BLaER1 treated with 17β-estradiol and CSF1 and Interleukin-3, amounts not matched to agents 10 nM and 100 nM (cell line): ENCODE measurements around the gene AKR1E2.
A peak's percentile ranks its signal among the peaks of the same experiment; 100 is the strongest.

ENCODE experiments used
- H3K27ac ChIP-seq, 11 experiments: shearing (Covaris generic); formaldehyde crosslinking; 2 replicates each; pipeline ENCODE4 v1.8.1; 2022
- H3K27me3 ChIP-seq, 11 experiments: shearing (Covaris generic); formaldehyde crosslinking; 2 replicates each; pipeline ENCODE4 v1.8.1; 2022
- H3K36me3 ChIP-seq, 11 experiments: shearing (Covaris generic); formaldehyde crosslinking; 2 replicates each; pipeline ENCODE4 v1.8.1; 2022
- H3K4me1 ChIP-seq, 10 experiments: shearing (Covaris generic); formaldehyde crosslinking; 2 replicates each; pipeline ENCODE4 v1.8.1; 2022
- H3K4me2 ChIP-seq, 11 experiments: shearing (Covaris generic); formaldehyde crosslinking; 2 replicates each; pipeline ENCODE4 v1.8.1; 2022
- H3K4me3 ChIP-seq, 10 experiments: shearing (Covaris generic); formaldehyde crosslinking; 2 replicates each; pipeline ENCODE4 v1.8.1; 2022
- H3K9ac ChIP-seq, 11 experiments: shearing (Covaris generic); formaldehyde crosslinking; 2 replicates each; pipeline ENCODE4 v1.8.1; 2022
- H3K9me3 ChIP-seq, 11 experiments: shearing (Covaris generic); formaldehyde crosslinking; replicated peaks in 1 of 11; 2 replicates each; pipeline ENCODE4 v1.8.1; 2022
- H4K20me1 ChIP-seq, 11 experiments: shearing (Covaris generic); formaldehyde crosslinking; 2 replicates each; pipeline ENCODE4 v1.8.1; 2022
- Cebpa-rat ChIP-seq, 11 experiments: shearing (Covaris generic); IDR thresholded peaks; 2 replicates each; pipeline ENCODE4 v1.8.1; 2022

The AKR1E2 gene

DNA sequence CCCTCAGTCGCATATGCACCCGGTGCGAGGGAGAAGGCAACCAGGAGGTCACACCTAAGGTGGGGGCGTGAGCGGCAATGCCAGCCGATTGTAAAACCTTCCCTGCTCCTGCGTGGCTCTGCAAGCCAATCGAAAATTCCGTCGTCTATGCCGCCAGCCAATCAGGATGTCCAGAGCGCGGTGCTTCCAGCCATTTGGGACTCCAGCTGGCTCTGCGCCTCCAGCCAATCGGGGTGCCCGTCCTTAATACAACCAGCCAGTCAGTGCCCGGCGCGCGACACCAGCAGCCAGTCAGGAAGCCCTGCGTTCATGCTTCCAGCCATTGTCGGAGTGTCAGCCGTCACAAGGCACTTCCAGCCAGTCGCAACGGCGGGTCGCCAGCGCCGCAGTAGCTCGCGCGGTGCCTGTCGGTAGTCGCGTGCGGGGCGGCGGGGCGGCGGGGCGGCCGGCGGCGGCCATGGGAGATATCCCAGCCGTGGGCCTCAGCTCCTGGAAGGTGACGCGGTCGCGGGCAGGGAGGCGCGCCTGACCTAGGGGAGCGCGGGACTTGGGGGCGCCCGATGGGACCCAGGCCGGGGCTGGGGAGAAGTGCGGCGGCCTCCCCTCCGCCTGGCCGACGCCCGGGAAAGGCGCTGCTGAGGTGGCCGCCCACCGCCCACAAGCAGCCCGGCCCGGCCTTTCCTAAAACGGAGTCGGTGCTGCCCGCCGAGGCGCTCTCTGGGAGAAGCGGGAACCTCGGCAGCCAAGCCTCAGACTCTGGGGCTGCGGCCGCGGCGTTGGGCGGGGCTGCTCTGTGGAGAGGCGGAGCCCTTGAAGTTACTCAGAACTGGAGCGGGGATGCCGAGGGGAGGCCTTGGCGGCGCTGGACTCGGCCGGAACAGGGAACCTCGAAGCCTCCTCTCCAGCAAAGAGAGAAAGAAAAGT is at the start of gene AKR1E2:
AKR1E2 (plus strand) TSS at position 340 of the 924 bp plus-strand sequence; CDS start at position 458, 118 bp downstream.
- peak within 1 kb of the TSS in 8 of 10 experiments; percentile 20 to 63 (median 44); a peak in 13 of 20 replicates for H3K4me3 ChIP-seq
- peak within 1 kb of the TSS; percentile 21 to 73 (median 42); a peak in 17 of 22 replicates for H3K4me2 ChIP-seq
- no peaks in the 10 kb centered on the region for H3K36me3 ChIP-seq
- H3K27ac ChIP-seq = no peak within 1 kb of the TSS
- H3K9ac ChIP-seq = peak within 1 kb of the TSS in 1 of 11 experiments; percentile 42; a peak in 1 of 22 replicates
- peaks cover 0 to 21% (median 15%) of the 10 kb centered on the region in 11 experiments; a peak in 14 of 22 replicates for H3K9me3 ChIP-seq
- H4K20me1 ChIP-seq = no peaks in the 10 kb centered on the region
- peaks cover 0 to 6% (median 0%) of the 10 kb centered on the region in 10 experiments; a peak in 4 of 20 replicates for H3K4me1 ChIP-seq
- no peak for TF ChIP-seq Cebpa-rat (IDR thresholded peaks at IDR 0.05)
- H3K27me3 ChIP-seq = peaks cover 24 to 41% (median 37%) of the 10 kb centered on the region in 11 experiments

DNA sequence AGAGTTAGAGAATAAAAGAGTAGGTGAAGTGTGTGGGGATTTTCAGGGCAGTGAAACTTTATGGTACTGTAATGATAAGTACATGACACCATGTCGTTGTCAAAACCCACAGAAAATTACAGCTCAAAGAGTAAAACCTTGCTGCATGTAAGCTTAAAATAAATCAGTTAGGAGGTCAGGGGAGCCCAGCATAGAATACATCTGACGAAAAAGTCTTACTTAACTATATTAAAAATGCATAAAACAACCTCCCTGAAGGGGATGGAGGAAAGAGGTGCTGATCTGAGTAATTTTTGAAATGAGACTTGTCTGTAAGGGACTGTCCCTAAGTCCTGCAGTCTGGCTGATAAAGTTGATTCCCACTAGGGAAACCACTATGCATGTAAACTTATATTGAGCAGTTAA is 49.8 kb upstream of the AKR1E2 start:
- Histone ChIP-seq H3K4me1 (peaks cover 8 to 14% (median 10%) of the 10 kb centered on the region in 10 experiments; a peak in 18 of 20 replicates), H3K9ac (no peak overlapping the region), H3K4me2 (no peak overlapping the region), H3K27me3 (no peaks in the 10 kb centered on the region), H3K4me3 (no peak overlapping the region), H3K27ac (no peak overlapping the region), H4K20me1 (no peaks in the 10 kb centered on the region), H3K36me3 (no peaks in the 10 kb centered on the region), H3K9me3 (no peaks in the 10 kb centered on the region)
- no peak for TF ChIP-seq Cebpa-rat (IDR thresholded peaks at IDR 0.05)

DNA sequence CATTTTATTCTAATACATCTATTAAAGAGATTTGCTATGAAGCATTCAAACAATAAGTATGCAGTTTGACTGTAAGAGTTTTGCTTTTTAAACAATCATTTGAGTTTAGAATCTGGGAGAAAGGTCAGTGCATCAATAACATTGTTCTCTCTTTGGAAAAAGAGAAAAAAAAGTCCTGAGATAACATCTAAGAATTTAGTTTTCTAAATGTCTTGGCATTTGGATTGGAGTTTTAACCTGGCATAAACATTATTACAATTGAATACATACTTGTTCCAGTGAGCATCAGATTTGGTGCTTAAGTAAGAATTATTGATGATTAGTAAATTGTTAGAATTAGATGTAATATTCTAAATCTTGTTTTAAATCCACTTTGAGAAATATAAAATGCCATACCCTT is 47.2 kb upstream of the AKR1E2 start:
- Histone ChIP-seq H3K4me2 (no peak overlapping the region), H3K4me3 (no peak overlapping the region), H3K27me3 (no peaks in the 10 kb centered on the region), H3K9me3 (no peaks in the 10 kb centered on the region), H3K4me1 (peaks cover 0 to 10% (median 6%) of the 10 kb centered on the region in 10 experiments; a peak in 8 of 20 replicates), H3K9ac (no peak overlapping the region), H4K20me1 (no peaks in the 10 kb centered on the region), H3K27ac (no peak overlapping the region), H3K36me3 (no peaks in the 10 kb centered on the region)
- TF ChIP-seq Cebpa-rat (IDR thresholded peaks at IDR 0.05) = no peak

DNA sequence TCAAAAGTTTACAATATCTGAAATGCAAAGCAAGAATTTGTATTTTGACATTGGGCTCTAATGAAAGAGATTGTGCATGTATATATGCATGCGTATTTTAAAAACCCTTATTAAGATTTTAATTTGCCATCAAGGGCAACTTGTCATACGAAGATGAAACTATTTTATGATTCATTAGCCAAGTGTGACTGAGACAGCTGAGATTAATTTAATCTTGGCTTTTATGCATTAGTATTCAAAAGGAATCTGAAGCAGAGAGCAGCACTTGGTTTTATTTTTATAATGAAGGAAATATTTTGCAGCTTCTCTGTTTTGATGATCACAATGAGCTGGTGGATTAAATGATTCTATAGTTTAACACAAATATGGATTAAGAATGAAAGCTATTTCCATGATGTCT is 45.9 kb upstream of the AKR1E2 start:
- Histone ChIP-seq H3K4me1 (peaks cover 0 to 10% (median 6%) of the 10 kb centered on the region in 10 experiments; a peak in 8 of 20 replicates), H3K27ac (no peak overlapping the region), H3K9me3 (no peaks in the 10 kb centered on the region), H3K36me3 (no peaks in the 10 kb centered on the region), H4K20me1 (no peaks in the 10 kb centered on the region), H3K9ac (no peak overlapping the region), H3K4me3 (no peak overlapping the region), H3K4me2 (peak overlapping the region in 5 of 11 experiments; percentile 14 to 48 (median 23); a peak in 7 of 22 replicates), H3K27me3 (no peaks in the 10 kb centered on the region)
- TF ChIP-seq Cebpa-rat (IDR thresholded peaks at IDR 0.05) = no peak

DNA sequence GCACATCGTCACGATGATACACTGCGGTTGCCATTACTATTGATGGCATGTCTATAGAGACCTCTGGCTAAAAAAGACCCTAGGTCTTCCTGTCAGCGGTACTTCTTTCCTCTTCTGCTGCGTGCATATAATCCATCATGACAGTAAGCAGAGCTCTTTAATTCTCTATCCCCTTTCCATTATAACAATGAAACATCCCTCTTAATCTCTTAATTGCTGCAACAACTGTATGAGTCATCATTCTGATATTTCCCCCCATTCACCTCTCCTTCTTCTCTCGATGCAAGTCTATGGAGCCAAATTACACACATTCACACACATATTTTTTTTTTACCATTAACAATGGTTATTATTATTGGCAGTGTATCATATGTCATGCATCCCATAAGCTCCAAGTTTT is 45.2 kb upstream of the AKR1E2 start:
- H3K4me3 ChIP-seq = no peak overlapping the region
- H3K4me1 ChIP-seq = peaks cover 0 to 10% (median 6%) of the 10 kb centered on the region in 10 experiments; a peak in 8 of 20 replicates
- no peak overlapping the region for H3K9ac ChIP-seq
- H3K36me3 ChIP-seq = no peaks in the 10 kb centered on the region
- H3K27me3 ChIP-seq = no peaks in the 10 kb centered on the region
- H3K27ac ChIP-seq = no peak overlapping the region
- H4K20me1 ChIP-seq = no peaks in the 10 kb centered on the region
- H3K9me3 ChIP-seq = no peaks in the 10 kb centered on the region
- peak overlapping the region in 5 of 11 experiments; percentile 14 to 48 (median 23); a peak in 7 of 22 replicates for H3K4me2 ChIP-seq
- no peak for TF ChIP-seq Cebpa-rat (IDR thresholded peaks at IDR 0.05)

DNA sequence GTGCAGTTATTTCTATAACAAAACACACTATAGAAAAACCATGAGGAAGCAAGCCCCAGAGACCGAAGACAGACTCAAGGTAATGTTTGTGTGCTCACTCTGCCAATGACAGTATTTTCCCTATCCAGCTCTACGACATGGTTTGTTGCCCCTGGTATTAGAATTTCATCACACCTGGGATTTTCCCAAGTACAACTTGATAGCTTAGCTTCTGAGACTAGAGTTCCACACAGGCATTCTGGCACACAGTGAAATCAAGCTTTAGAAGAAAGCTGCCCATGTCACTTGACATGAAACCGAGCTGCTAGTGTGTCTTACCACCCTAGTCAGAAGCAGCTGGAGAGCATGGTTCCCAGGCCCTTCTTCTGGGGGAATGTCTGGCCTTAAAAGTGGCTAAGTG is 44.1 kb upstream of the AKR1E2 start:
- H3K36me3 ChIP-seq = no peaks in the 10 kb centered on the region
- H3K9me3 ChIP-seq = peaks cover 0 to 6% (median 0%) of the 10 kb centered on the region in 11 experiments; a peak in 3 of 22 replicates
- no peaks in the 10 kb centered on the region for H3K27me3 ChIP-seq
- no peak for TF ChIP-seq Cebpa-rat (IDR thresholded peaks at IDR 0.05)
- no peak overlapping the region for H3K9ac ChIP-seq
- peaks cover 0 to 10% (median 6%) of the 10 kb centered on the region in 10 experiments; a peak in 8 of 20 replicates for H3K4me1 ChIP-seq
- H3K27ac ChIP-seq = no peak overlapping the region
- H3K4me3 ChIP-seq = no peak overlapping the region
- no peak overlapping the region for H3K4me2 ChIP-seq
- no peaks in the 10 kb centered on the region for H4K20me1 ChIP-seq

DNA sequence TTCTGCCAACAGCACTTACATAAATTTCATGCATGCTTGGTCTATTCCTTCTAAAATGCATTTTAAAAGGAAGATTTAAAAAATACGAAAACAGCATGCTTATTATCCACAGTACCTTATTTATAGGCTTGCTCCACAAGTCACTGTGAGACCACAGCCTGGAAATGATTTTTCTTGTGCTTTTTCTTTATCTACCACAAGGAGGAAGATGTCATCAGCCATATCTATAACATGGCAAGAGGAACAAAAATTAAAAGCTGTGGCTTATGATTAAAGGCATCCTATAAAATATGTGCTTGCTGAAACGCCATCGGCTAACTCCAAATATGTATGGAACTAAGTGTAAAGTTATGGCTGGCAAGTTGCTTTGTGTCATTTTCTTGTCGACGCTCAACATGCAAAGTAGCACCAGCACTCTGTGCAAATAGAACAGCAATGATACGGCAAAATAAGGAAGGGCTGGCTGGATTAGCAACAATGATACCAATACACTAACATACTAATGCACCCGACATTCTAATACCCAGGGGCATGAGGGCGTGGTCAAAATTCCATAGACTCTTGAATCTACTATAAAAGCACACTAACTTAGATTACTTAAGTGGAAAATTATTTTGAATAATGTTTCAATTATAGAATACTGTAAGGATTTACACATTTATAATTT is 41.2 kb upstream of the AKR1E2 start:
- Histone ChIP-seq H3K4me1 (peaks cover 0 to 10% (median 6%) of the 10 kb centered on the region in 10 experiments; a peak in 9 of 20 replicates), H3K4me2 (no peak overlapping the region), H3K27ac (no peak overlapping the region), H3K27me3 (no peaks in the 10 kb centered on the region), H3K9me3 (peaks cover 0 to 6% (median 0%) of the 10 kb centered on the region in 11 experiments; a peak in 3 of 22 replicates), H3K4me3 (no peak overlapping the region), H4K20me1 (no peaks in the 10 kb centered on the region), H3K36me3 (no peaks in the 10 kb centered on the region), H3K9ac (no peak overlapping the region)
- no peak for TF ChIP-seq Cebpa-rat (IDR thresholded peaks at IDR 0.05)

DNA sequence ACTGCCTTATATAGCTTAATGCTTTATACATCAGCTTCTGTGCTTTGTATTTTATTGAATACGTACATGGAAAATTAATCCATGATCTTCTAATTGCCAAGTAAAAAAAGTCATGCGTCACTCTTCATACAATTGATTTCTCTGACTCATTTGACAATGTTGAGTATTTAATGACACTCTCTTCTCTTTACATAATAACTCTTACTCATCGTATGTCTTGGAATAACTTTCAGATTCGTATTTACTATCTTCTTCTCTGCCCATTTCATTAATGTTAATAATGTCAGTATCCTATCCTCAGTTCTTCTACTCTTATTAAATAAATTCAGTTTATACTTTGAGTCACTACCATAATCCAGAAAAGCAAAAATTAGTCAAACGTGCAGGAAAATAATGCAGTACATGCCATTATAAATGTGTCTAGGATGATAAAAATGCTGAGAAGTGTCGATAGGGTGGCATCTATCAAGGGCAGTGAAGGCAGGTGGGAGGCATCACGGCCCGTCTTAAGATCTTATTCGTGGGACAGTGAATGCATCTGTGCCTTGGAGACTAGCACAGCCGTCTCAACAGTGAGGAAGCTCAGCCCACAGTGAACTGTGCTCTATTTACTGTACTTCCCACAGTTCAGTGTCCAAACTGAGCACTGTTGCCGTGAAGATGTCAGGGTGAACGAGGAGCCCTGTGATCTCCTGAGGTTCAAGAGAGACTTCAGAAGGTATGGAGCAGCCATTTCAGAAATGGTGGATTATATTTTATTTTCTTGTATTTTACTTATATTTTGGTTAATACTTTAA is 39.8 kb upstream of the AKR1E2 start:
- no peak overlapping the region for H3K27ac ChIP-seq
- no peak for TF ChIP-seq Cebpa-rat (IDR thresholded peaks at IDR 0.05)
- peaks cover 0 to 6% (median 0%) of the 10 kb centered on the region in 11 experiments; a peak in 3 of 22 replicates for H3K9me3 ChIP-seq
- peaks cover 0 to 10% (median 8%) of the 10 kb centered on the region in 10 experiments; a peak in 13 of 20 replicates for H3K4me1 ChIP-seq
- no peak overlapping the region for H3K4me2 ChIP-seq
- H3K4me3 ChIP-seq = no peak overlapping the region
- H3K36me3 ChIP-seq = no peaks in the 10 kb centered on the region
- H3K9ac ChIP-seq = no peak overlapping the region
- no peaks in the 10 kb centered on the region for H4K20me1 ChIP-seq
- no peaks in the 10 kb centered on the region for H3K27me3 ChIP-seq
